VCaP (cell line): ENCODE data around the gene LIME1.

Source experiments
- H3K27ac ChIP-seq: fragments of 450-650 bp; 2 replicates; pipeline ENCODE4 v1.5.1; 2017
- CTCF ChIP-seq: fragments of 450-650 bp; conservative IDR thresholded peaks from 2 replicates; pipeline ENCODE4 v1.5.1; 2017; ENCODE audit warnings: mild to moderate bottlenecking, moderate library complexity

Gene LIME1

GRCh38 chr20:63748934-63749270 lies 12.4 kb downstream of the LIME1 start:
- no peak for TF ChIP-seq CTCF

GRCh38 chr20:63749597-63750508 lies 13.4 kb downstream of the LIME1 start:
- H3K27ac ChIP-seq = no peak overlapping the region
- no peak for TF ChIP-seq CTCF

More at GRCh38 chr20:63748934-63749270, 12.4 kb downstream of the LIME1 start:
- no peak overlapping the region for H3K27ac ChIP-seq

GRCh38 chr20:63750807-63751470 lies 14.5 kb downstream of the LIME1 start:
- H3K27ac ChIP-seq = no peak overlapping the region
- no peak for TF ChIP-seq CTCF

- no peak overlapping the region for H3K27ac ChIP-seq
- TF ChIP-seq CTCF = no peak
Measured at GRCh38 chr20:63751471-63752271, 15.2 kb downstream of the LIME1 start.

GRCh38 chr20:63752411-63753101 lies 16.1 kb downstream of the LIME1 start:
- no peak overlapping the region for H3K27ac ChIP-seq
- TF ChIP-seq CTCF = no peak

GRCh38 chr20:63753381-63753780 lies 16.9 kb downstream of the LIME1 start:
- H3K27ac ChIP-seq = no peak overlapping the region
- no peak for TF ChIP-seq CTCF

GRCh38 chr20:63754008-63754407 lies 17.5 kb downstream of the LIME1 start:
- no peak for TF ChIP-seq CTCF
- no peak overlapping the region for H3K27ac ChIP-seq
